ENCODE data around the gene ZNF827. TPM values are rescaled to one million over a fixed set of nuclear protein-coding genes. Genes with fewer than 3 reads are reported as not detected.

The ZNF827 gene
- total RNA-seq, 1 donor: 16.3 TPM

GRCh38 chr4:145825255-145825654, 113.4 kb downstream of the ZNF827 start:
- Histone ChIP-seq H3K9me3 (ENCODE audit: low read depth, low read length) (no peaks in the 10 kb centered on the region), H3K27ac (ENCODE audit: low read depth, low read length) (no peak overlapping the region), H3K4me1 (ENCODE audit: insufficient read depth, low read length) (peaks cover 7% of the 10 kb centered on the region), H3K4me2 (ENCODE audit: insufficient read depth, low read length) (no peak overlapping the region), H2AFZ (ENCODE audit: low read length) (no peak overlapping the region), H4K20me1 (ENCODE audit: insufficient read depth, low read length) (no peaks in the 10 kb centered on the region), H3K36me3 (ENCODE audit: insufficient read depth, low read length) (peaks cover 5% of the 10 kb centered on the region), H3K4me3 (ENCODE audit: insufficient read depth, low read length) (no peak overlapping the region), H3K79me2 (ENCODE audit: insufficient read depth, low read length) (no peaks in the 10 kb centered on the region), H3K27me3 (ENCODE audit: insufficient read depth, low read length) (no peaks in the 10 kb centered on the region)
- DNase-seq (ENCODE audit: insufficient read length, low spot score, missing footprints): no peak
- TF ChIP-seq CTCF (IDR thresholded peaks at IDR 0.05; ENCODE audit: extremely low read depth, low read depth, low read length): no peak

GRCh38 chr4:145824463-145824862, 114.2 kb downstream of the ZNF827 start:
- H3K79me2 ChIP-seq (ENCODE audit: insufficient read depth, low read length): no peaks in the 10 kb centered on the region
- H3K4me1 ChIP-seq (ENCODE audit: insufficient read depth, low read length): peaks cover under 1% of the 10 kb centered on the region
- H3K27me3 ChIP-seq (ENCODE audit: insufficient read depth, low read length): no peaks in the 10 kb centered on the region
- no peak overlapping the region for H3K27ac ChIP-seq (ENCODE audit: low read depth, low read length)
- no peaks in the 10 kb centered on the region for H3K9me3 ChIP-seq (ENCODE audit: low read depth, low read length)
- DNase-seq (ENCODE audit: insufficient read length, low spot score, missing footprints): no peak
- no peak overlapping the region for H3K4me2 ChIP-seq (ENCODE audit: insufficient read depth, low read length)
- peaks cover 5% of the 10 kb centered on the region for H3K36me3 ChIP-seq (ENCODE audit: insufficient read depth, low read length)
- H3K4me3 ChIP-seq (ENCODE audit: insufficient read depth, low read length): no peak overlapping the region
- no peaks in the 10 kb centered on the region for H4K20me1 ChIP-seq (ENCODE audit: insufficient read depth, low read length)
- TF ChIP-seq CTCF (IDR thresholded peaks at IDR 0.05; ENCODE audit: extremely low read depth, low read depth, low read length): no peak
- H2AFZ ChIP-seq (ENCODE audit: low read length): no peak overlapping the region

- no peaks in the 10 kb centered on the region for H3K9me3 ChIP-seq (ENCODE audit: low read depth, low read length)
- H3K4me1 ChIP-seq (ENCODE audit: insufficient read depth, low read length): no peaks in the 10 kb centered on the region
- no peaks in the 10 kb centered on the region for H3K79me2 ChIP-seq (ENCODE audit: insufficient read depth, low read length)
- H3K27me3 ChIP-seq (ENCODE audit: insufficient read depth, low read length): no peaks in the 10 kb centered on the region
- no peaks in the 10 kb centered on the region for H4K20me1 ChIP-seq (ENCODE audit: insufficient read depth, low read length)
- no peak overlapping the region for H3K4me3 ChIP-seq (ENCODE audit: insufficient read depth, low read length)
- no peak overlapping the region for H3K27ac ChIP-seq (ENCODE audit: low read depth, low read length)
- no peak for DNase-seq (ENCODE audit: insufficient read length, low spot score, missing footprints)
- peaks cover 5% of the 10 kb centered on the region for H3K36me3 ChIP-seq (ENCODE audit: insufficient read depth, low read length)
- H3K4me2 ChIP-seq (ENCODE audit: insufficient read depth, low read length): no peak overlapping the region
- TF ChIP-seq CTCF (IDR thresholded peaks at IDR 0.05; ENCODE audit: extremely low read depth, low read depth, low read length): no peak
- H2AFZ ChIP-seq (ENCODE audit: low read length): no peak overlapping the region
Observed at GRCh38 chr4:145823743-145824142, 114.9 kb downstream of the ZNF827 start.

- no peak for TF ChIP-seq CTCF (IDR thresholded peaks at IDR 0.05; ENCODE audit: extremely low read depth, low read depth, low read length)
- no peak overlapping the region for H3K4me2 ChIP-seq (ENCODE audit: insufficient read depth, low read length)
- DNase-seq (ENCODE audit: insufficient read length, low spot score, missing footprints): no peak
- no peaks in the 10 kb centered on the region for H3K9me3 ChIP-seq (ENCODE audit: low read depth, low read length)
- no peaks in the 10 kb centered on the region for H3K79me2 ChIP-seq (ENCODE audit: insufficient read depth, low read length)
- H3K36me3 ChIP-seq (ENCODE audit: insufficient read depth, low read length): peaks cover 5% of the 10 kb centered on the region
- no peaks in the 10 kb centered on the region for H3K4me1 ChIP-seq (ENCODE audit: insufficient read depth, low read length)
- H3K27me3 ChIP-seq (ENCODE audit: insufficient read depth, low read length): no peaks in the 10 kb centered on the region
- H2AFZ ChIP-seq (ENCODE audit: low read length): no peak overlapping the region
- no peak overlapping the region for H3K4me3 ChIP-seq (ENCODE audit: insufficient read depth, low read length)
- H3K27ac ChIP-seq (ENCODE audit: low read depth, low read length): no peak overlapping the region
- H4K20me1 ChIP-seq (ENCODE audit: insufficient read depth, low read length): no peaks in the 10 kb centered on the region
Observed at GRCh38 chr4:145822581-145822980, 116.0 kb downstream of the ZNF827 start.

All from osteoblast (primary cell).